ENCODE measurements around the gene SACS.

The SACS gene

GRCh38 chr13:23330356-23330755 lies 103.1 kb downstream of the SACS start:
- no peak overlapping the region for H3K4me3 ChIP-seq (ENCODE audit: low read depth, low read length, poor library complexity, severe bottlenecking)
- peaks cover 3% of the 10 kb centered on the region; the same call in 1 of the 2 replicates for H3K9me3 ChIP-seq (ENCODE audit: low read length)
- H3K27me3 ChIP-seq (ENCODE audit: insufficient read depth, low read length): no peaks in the 10 kb centered on the region
- no peak overlapping the region for H3K4me2 ChIP-seq (ENCODE audit: low read length)
- no peaks in the 10 kb centered on the region for H3F3A ChIP-seq (ENCODE audit: insufficient read depth, low read length)
- no peaks in the 10 kb centered on the region for H4K20me1 ChIP-seq (ENCODE audit: insufficient read depth, low read length)
- H3K9me2 ChIP-seq (ENCODE audit: low read depth, low read length): no peaks in the 10 kb centered on the region
- H3K27ac ChIP-seq (ENCODE audit: low read depth, low read length, poor library complexity, severe bottlenecking): no peak overlapping the region
- TF ChIP-seq CTCF (IDR thresholded peaks at IDR 0.05; ENCODE audit: low read length): no peak
- no peak for TF ChIP-seq EZH2 (IDR thresholded peaks at IDR 0.05; ENCODE audit: borderline replicate concordance, low read length)
- no peak overlapping the region for H3K9ac ChIP-seq (ENCODE audit: low read length)
- H3K4me1 ChIP-seq (ENCODE audit: insufficient read depth, low read length, severe bottlenecking): no peaks in the 10 kb centered on the region
- no peak overlapping the region for H2AFZ ChIP-seq (ENCODE audit: low read length)
- no peaks in the 10 kb centered on the region for H3K36me3 ChIP-seq (ENCODE audit: insufficient read depth, low read length)
- H3K79me2 ChIP-seq (ENCODE audit: insufficient read depth, low read length): no peaks in the 10 kb centered on the region

- H3K4me3 ChIP-seq (ENCODE audit: low read depth, low read length, poor library complexity, severe bottlenecking): no peak overlapping the region
- TF ChIP-seq EZH2 (IDR thresholded peaks at IDR 0.05; ENCODE audit: borderline replicate concordance, low read length): no peak
- no peak for TF ChIP-seq CTCF (IDR thresholded peaks at IDR 0.05; ENCODE audit: low read length)
- H3K4me2 ChIP-seq (ENCODE audit: low read length): no peak overlapping the region
- H3K27me3 ChIP-seq (ENCODE audit: insufficient read depth, low read length): no peaks in the 10 kb centered on the region
- no peaks in the 10 kb centered on the region for H3K79me2 ChIP-seq (ENCODE audit: insufficient read depth, low read length)
- no peaks in the 10 kb centered on the region for H3K36me3 ChIP-seq (ENCODE audit: insufficient read depth, low read length)
- no peak overlapping the region for H3K27ac ChIP-seq (ENCODE audit: low read depth, low read length, poor library complexity, severe bottlenecking)
- H3K9me3 ChIP-seq (ENCODE audit: low read length): no peaks in the 10 kb centered on the region
- no peaks in the 10 kb centered on the region for H3K9me2 ChIP-seq (ENCODE audit: low read depth, low read length)
- no peaks in the 10 kb centered on the region for H3K4me1 ChIP-seq (ENCODE audit: insufficient read depth, low read length, severe bottlenecking)
- H4K20me1 ChIP-seq (ENCODE audit: insufficient read depth, low read length): no peaks in the 10 kb centered on the region
- H3K9ac ChIP-seq (ENCODE audit: low read length): no peak overlapping the region
- no peak overlapping the region for H2AFZ ChIP-seq (ENCODE audit: low read length)
- H3F3A ChIP-seq (ENCODE audit: insufficient read depth, low read length): no peaks in the 10 kb centered on the region
These were observed 108.3 kb downstream of the SACS start for GRCh38 chr13:23325191-23325590.

GRCh38 chr13:23323946-23324709 lies 109.4 kb downstream of the SACS start:
- Histone ChIP-seq H3K9ac (ENCODE audit: low read length) (no peak overlapping the region), H4K20me1 (ENCODE audit: insufficient read depth, low read length) (no peaks in the 10 kb centered on the region), H3F3A (ENCODE audit: insufficient read depth, low read length) (no peaks in the 10 kb centered on the region), H3K27ac (ENCODE audit: low read depth, low read length, poor library complexity, severe bottlenecking) (no peak overlapping the region), H3K79me2 (ENCODE audit: insufficient read depth, low read length) (no peaks in the 10 kb centered on the region), H3K4me3 (ENCODE audit: low read depth, low read length, poor library complexity, severe bottlenecking) (no peak overlapping the region), H3K4me1 (ENCODE audit: insufficient read depth, low read length, severe bottlenecking) (no peaks in the 10 kb centered on the region), H3K9me2 (ENCODE audit: low read depth, low read length) (no peaks in the 10 kb centered on the region), H3K4me2 (ENCODE audit: low read length) (no peak overlapping the region), H3K27me3 (ENCODE audit: insufficient read depth, low read length) (no peaks in the 10 kb centered on the region), H3K36me3 (ENCODE audit: insufficient read depth, low read length) (no peaks in the 10 kb centered on the region), H3K9me3 (ENCODE audit: low read length) (no peaks in the 10 kb centered on the region), H2AFZ (ENCODE audit: low read length) (no peak overlapping the region)
- TF ChIP-seq EZH2 (IDR thresholded peaks at IDR 0.05; ENCODE audit: borderline replicate concordance, low read length) (no peak), CTCF (IDR thresholded peaks at IDR 0.05; ENCODE audit: low read length) (no peak)

All from OCI-LY1 (cell line).